Activated T-cell treated with anti-CD3 and anti-CD28 coated beads for 4 hours (primary cell): ENCODE data around the gene GNA12.
"Not testable (repeated sequence)": the region's sequence is repeated elsewhere in the genome, so short reads cannot be mapped to it uniquely, and the experiment has no call there.

Experiments used
- DNase-seq: peaks from one replicate; pipeline ENCODE4 v3.0.0-alpha.2; 2020

The GNA12 gene

GRCh38 chr7:2864204-2864985 is 20.3 kb upstream of the GNA12 start:
- DNase-seq, result no peak

GRCh38 chr7:2863461-2864066 is 19.5 kb upstream of the GNA12 start:
- DNase-seq, result peak; percentile 43

GRCh38 chr7:2862831-2863361 is 18.8 kb upstream of the GNA12 start:
- no peak for DNase-seq

- DNase-seq, result no peak
Observed at GRCh38 chr7:2861509-2861908, 17.4 kb upstream of the GNA12 start.

- no peak for DNase-seq
Observed at GRCh38 chr7:2860627-2861133, 16.6 kb upstream of the GNA12 start.

GRCh38 chr7:2859952-2860351 is 15.8 kb upstream of the GNA12 start:
- DNase-seq, result no peak

GRCh38 chr7:2858621-2859020 is 14.5 kb upstream of the GNA12 start:
- DNase-seq, result no peak

- no peak for DNase-seq
Observed at GRCh38 chr7:2856388-2857169, 12.5 kb upstream of the GNA12 start.

GRCh38 chr7:2855386-2855785 is 11.3 kb upstream of the GNA12 start:
- no peak for DNase-seq

- DNase-seq, result not testable (repeated sequence)
Observed at GRCh38 chr7:2853552-2853951, 9.4 kb upstream of the GNA12 start.

- DNase-seq, result no peak
Observed at GRCh38 chr7:2853147-2853546, 9.0 kb upstream of the GNA12 start.

GRCh38 chr7:2851497-2851896 is 7.4 kb upstream of the GNA12 start:
- no peak for DNase-seq

GRCh38 chr7:2849941-2850766 is 6.0 kb upstream of the GNA12 start:
- no peak for DNase-seq

GRCh38 chr7:2845034-2845592 is 1.0 kb upstream of the GNA12 start:
- DNase-seq, result no peak

GRCh38 chr7:2843711-2844152 is 376 bp downstream of the GNA12 start:
- no peak for DNase-seq

GRCh38 chr7:2843191-2843685 is 870 bp downstream of the GNA12 start:
- no peak for DNase-seq

- no peak for DNase-seq
Observed at GRCh38 chr7:2841907-2842306, 2.2 kb downstream of the GNA12 start.

GRCh38 chr7:2840458-2840857 is 3.6 kb downstream of the GNA12 start:
- no peak for DNase-seq

GRCh38 chr7:2838873-2839578 is 5.1 kb downstream of the GNA12 start:
- no peak for DNase-seq

GRCh38 chr7:2838451-2838850 is 5.7 kb downstream of the GNA12 start:
- DNase-seq, result no peak

- DNase-seq, result no peak
Observed at GRCh38 chr7:2837496-2837895, 6.6 kb downstream of the GNA12 start.
